GM23338 (cell line): ENCODE measurements around the gene NTNG1. TPM values are rescaled to one million over a fixed set of nuclear protein-coding genes. Genes with fewer than 3 reads are reported as not detected.

Source experiments
- ATAC-seq: fragments of 200-7000 bp; cut with Tn5 transposase; 3 replicates; pipeline ENCODE4 v1.9.1; 2020
- DNase-seq: peaks from one replicate; pipeline ENCODE4 v3.0.0-alpha.2; 2015; ENCODE audit warnings: low spot score
- H2AFZ ChIP-seq: fragments of 200-600 bp; sonication (generic); 2 replicates; pipeline ENCODE4 v1.8.0; 2016; ENCODE audit warnings: antibody characterized with exemption, mild to moderate bottlenecking, moderate library complexity
- H3F3A ChIP-seq: fragments of 200-600 bp; sonication (generic); replicated peaks from 2 replicates; pipeline ENCODE4 v1.8.0; 2017; ENCODE audit warnings: antibody characterized with exemption, mixed run types, low read depth
- H3K27ac ChIP-seq: fragments of 200-600 bp; sonication (generic); 2 replicates; pipeline ENCODE4 v1.6.1; 2016; ENCODE audit warnings: low read depth
- H3K27me3 ChIP-seq: fragments of 200-600 bp; sonication (generic); 2 replicates; pipeline ENCODE4 v1.8.0; 2016; ENCODE audit warnings: mild to moderate bottlenecking, mixed run types, moderate library complexity; ENCODE audit not compliant: insufficient read depth
- H3K36me3 ChIP-seq: fragments of 200-600 bp; sonication (generic); 2 replicates; pipeline ENCODE4 v1.8.0; 2016; ENCODE audit warnings: mild to moderate bottlenecking; ENCODE audit not compliant: insufficient read depth
- H3K4me1 ChIP-seq: fragments of 200-600 bp; sonication (generic); 2 replicates; pipeline ENCODE4 v1.8.0; 2016; ENCODE audit warnings: mild to moderate bottlenecking, moderate library complexity; ENCODE audit not compliant: insufficient read depth
- H3K4me2 ChIP-seq: fragments of 200-600 bp; sonication (generic); 2 replicates; pipeline ENCODE4 v1.7.1; 2017; ENCODE audit warnings: mixed run types
- H3K4me3 ChIP-seq: fragments of 200-600 bp; sonication (generic); 2 replicates; pipeline ENCODE4 v1.6.1; 2016; ENCODE audit warnings: mixed run types
- H3K79me2 ChIP-seq: fragments of 200-600 bp; sonication (generic); replicated peaks from 2 replicates; pipeline ENCODE4 v1.8.0; 2017; ENCODE audit warnings: mild to moderate bottlenecking; ENCODE audit not compliant: insufficient read depth
- H3K9me2 ChIP-seq: fragments of 200-600 bp; sonication (generic); 2 replicates; pipeline ENCODE4 v1.8.0; 2017; ENCODE audit not compliant: insufficient read depth
- H4K20me1 ChIP-seq: fragments of 200-600 bp; sonication (generic); replicated peaks from 2 replicates; pipeline ENCODE4 v1.8.0; 2017; ENCODE audit warnings: mild to moderate bottlenecking; ENCODE audit not compliant: insufficient read depth
- H3K27ac Mint-ChIP-seq: 2 replicates; pipeline ENCODE4 v1.8.0; 2020; ENCODE audit warnings: inconsistent platforms, mild to moderate bottlenecking, moderate library complexity, mixed read lengths
- H3K27me3 Mint-ChIP-seq: 3 replicates; pipeline ENCODE4 v1.8.0; 2022; ENCODE audit warnings: low read depth, mild to moderate bottlenecking, moderate library complexity, mixed read lengths, inconsistent platforms; ENCODE audit not compliant: insufficient read depth, poor library complexity
- H3K36me3 Mint-ChIP-seq: 3 replicates; pipeline ENCODE4 v1.8.0; 2021; ENCODE audit warnings: low read depth, mild to moderate bottlenecking, inconsistent platforms, moderate library complexity, mixed read lengths
- H3K4me1 Mint-ChIP-seq: 3 replicates; pipeline ENCODE4 v1.8.0; 2020; ENCODE audit warnings: mild to moderate bottlenecking, inconsistent platforms, mixed read lengths
- H3K4me3 Mint-ChIP-seq: 3 replicates; pipeline ENCODE4 v1.8.0; 2021; ENCODE audit warnings: moderate library complexity, mild to moderate bottlenecking, inconsistent platforms, mixed read lengths
- H3K9me3 Mint-ChIP-seq: 3 replicates; pipeline ENCODE4 v1.8.0; 2020; ENCODE audit warnings: moderate library complexity, mild to moderate bottlenecking, inconsistent platforms, mixed read lengths
- CREB1 ChIP-seq: fragments of 250-450 bp; sonication (Bioruptor Pico); IDR thresholded peaks from 2 replicates; pipeline ENCODE4 v1.5.0; 2020; ENCODE audit warnings: low read depth, mild to moderate bottlenecking, moderate library complexity
- EZH2 ChIP-seq: fragments of 200-600 bp; sonication (generic); IDR thresholded peaks from one replicate; pipeline ENCODE4 v1.8.0; 2017; ENCODE audit warnings: antibody characterized with exemption, mild to moderate bottlenecking, low read depth; ENCODE audit not compliant: unreplicated experiment
- JUNB ChIP-seq: IDR thresholded peaks from one replicate; pipeline ENCODE4 v1.6.1; 2016; ENCODE audit warnings: antibody characterized with exemption; ENCODE audit not compliant: unreplicated experiment
- NANOG ChIP-seq: IDR thresholded peaks from 2 replicates; pipeline ENCODE4 v1.6.1; 2016; ENCODE audit warnings: antibody characterized with exemption, borderline replicate concordance
- polyA plus RNA-seq: library from polyadenylated mRNA; unstranded; fragments of >200 nt; fragmentation: Nextera tagmentation; extraction: Ambion mirVana; gene quantifications from 2 replicates; pipeline ENCODE4 v1.2.1, GENCODE V29; 2016
- total RNA-seq: library from RNA; depleted of rRNA; stranded (reverse); fragments of >200 nt; shearing (Covaris generic); gene quantifications from 2 replicates; pipeline ENCODE4 v1.2.3, GENCODE V29; 2014
- TF ChIP-seq, protein P1 (sequence below): fragments of 250-450 bp; sonication (Bioruptor Pico); IDR thresholded peaks from 2 replicates; pipeline ENCODE4 v1.5.0; 2020; ENCODE audit warnings: mild to moderate bottlenecking, moderate library complexity
- TF ChIP-seq, protein P2 (sequence below): IDR thresholded peaks from one replicate; pipeline ENCODE4 v1.6.1; 2018; ENCODE audit warnings: antibody characterized with exemption; ENCODE audit not compliant: unreplicated experiment

NTNG1 gene
- total and polyA plus RNA-seq, 2 experiments from 2014 or later = 7.2 to 10.3 TPM

GRCh38 chr1:107276247-107276646, 135.4 kb downstream of the NTNG1 start:
- Histone ChIP-seq H4K20me1 (no peaks in the 10 kb centered on the region), H3K36me3 (no peaks in the 10 kb centered on the region), H3K27me3 (no peaks in the 10 kb centered on the region), H3K4me3 (no peak overlapping the region), H3K4me2 (no peak overlapping the region), H3F3A (no peaks in the 10 kb centered on the region), H3K79me2 (no peaks in the 10 kb centered on the region), H2AFZ (no peak overlapping the region), H3K27ac (no peak overlapping the region), H3K4me1 (no peaks in the 10 kb centered on the region; the same call in 1 of the 2 replicates), H3K9me2 (no peaks in the 10 kb centered on the region)
- TF ChIP-seq CREB1 (CRISPR knock-in tag) (no peak), JUNB (no peak), EZH2 (no peak), NANOG (no peak)
- TF ChIP-seq, protein P1, sequence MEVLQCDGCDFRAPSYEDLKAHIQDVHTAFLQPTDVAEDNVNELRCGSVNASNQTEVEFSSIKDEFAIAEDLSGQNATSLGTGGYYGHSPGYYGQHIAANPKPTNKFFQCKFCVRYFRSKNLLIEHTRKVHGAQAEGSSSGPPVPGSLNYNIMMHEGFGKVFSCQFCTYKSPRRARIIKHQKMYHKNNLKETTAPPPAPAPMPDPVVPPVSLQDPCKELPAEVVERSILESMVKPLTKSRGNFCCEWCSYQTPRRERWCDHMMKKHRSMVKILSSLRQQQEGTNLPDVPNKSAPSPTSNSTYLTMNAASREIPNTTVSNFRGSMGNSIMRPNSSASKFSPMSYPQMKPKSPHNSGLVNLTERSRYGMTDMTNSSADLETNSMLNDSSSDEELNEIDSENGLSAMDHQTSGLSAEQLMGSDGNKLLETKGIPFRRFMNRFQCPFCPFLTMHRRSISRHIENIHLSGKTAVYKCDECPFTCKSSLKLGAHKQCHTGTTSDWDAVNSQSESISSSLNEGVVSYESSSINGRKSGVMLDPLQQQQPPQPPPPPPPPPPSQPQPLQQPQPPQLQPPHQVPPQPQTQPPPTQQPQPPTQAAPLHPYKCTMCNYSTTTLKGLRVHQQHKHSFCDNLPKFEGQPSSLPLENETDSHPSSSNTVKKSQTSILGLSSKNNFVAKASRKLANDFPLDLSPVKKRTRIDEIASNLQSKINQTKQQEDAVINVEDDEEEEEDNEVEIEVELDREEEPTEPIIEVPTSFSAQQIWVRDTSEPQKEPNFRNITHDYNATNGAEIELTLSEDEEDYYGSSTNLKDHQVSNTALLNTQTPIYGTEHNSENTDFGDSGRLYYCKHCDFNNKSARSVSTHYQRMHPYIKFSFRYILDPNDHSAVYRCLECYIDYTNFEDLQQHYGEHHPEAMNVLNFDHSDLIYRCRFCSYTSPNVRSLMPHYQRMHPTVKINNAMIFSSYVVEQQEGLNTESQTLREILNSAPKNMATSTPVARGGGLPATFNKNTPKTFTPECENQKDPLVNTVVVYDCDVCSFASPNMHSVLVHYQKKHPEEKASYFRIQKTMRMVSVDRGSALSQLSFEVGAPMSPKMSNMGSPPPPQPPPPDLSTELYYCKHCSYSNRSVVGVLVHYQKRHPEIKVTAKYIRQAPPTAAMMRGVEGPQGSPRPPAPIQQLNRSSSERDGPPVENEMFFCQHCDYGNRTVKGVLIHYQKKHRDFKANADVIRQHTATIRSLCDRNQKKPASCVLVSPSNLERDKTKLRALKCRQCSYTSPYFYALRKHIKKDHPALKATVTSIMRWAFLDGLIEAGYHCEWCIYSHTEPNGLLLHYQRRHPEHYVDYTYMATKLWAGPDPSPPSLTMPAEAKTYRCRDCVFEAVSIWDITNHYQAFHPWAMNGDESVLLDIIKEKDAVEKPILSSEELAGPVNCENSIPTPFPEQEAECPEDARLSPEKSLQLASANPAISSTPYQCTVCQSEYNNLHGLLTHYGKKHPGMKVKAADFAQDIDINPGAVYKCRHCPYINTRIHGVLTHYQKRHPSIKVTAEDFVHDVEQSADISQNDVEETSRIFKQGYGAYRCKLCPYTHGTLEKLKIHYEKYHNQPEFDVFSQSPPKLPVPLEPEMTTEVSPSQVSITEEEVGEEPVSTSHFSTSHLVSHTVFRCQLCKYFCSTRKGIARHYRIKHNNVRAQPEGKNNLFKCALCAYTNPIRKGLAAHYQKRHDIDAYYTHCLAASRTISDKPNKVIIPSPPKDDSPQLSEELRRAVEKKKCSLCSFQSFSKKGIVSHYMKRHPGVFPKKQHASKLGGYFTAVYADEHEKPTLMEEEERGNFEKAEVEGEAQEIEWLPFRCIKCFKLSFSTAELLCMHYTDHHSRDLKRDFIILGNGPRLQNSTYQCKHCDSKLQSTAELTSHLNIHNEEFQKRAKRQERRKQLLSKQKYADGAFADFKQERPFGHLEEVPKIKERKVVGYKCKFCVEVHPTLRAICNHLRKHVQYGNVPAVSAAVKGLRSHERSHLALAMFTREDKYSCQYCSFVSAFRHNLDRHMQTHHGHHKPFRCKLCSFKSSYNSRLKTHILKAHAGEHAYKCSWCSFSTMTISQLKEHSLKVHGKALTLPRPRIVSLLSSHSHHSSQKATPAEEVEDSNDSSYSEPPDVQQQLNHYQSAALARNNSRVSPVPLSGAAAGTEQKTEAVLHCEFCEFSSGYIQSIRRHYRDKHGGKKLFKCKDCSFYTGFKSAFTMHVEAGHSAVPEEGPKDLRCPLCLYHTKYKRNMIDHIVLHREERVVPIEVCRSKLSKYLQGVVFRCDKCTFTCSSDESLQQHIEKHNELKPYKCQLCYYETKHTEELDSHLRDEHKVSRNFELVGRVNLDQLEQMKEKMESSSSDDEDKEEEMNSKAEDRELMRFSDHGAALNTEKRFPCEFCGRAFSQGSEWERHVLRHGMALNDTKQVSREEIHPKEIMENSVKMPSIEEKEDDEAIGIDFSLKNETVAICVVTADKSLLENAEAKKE (CRISPR knock-in tag) = no peak
- TF ChIP-seq, protein P2, sequence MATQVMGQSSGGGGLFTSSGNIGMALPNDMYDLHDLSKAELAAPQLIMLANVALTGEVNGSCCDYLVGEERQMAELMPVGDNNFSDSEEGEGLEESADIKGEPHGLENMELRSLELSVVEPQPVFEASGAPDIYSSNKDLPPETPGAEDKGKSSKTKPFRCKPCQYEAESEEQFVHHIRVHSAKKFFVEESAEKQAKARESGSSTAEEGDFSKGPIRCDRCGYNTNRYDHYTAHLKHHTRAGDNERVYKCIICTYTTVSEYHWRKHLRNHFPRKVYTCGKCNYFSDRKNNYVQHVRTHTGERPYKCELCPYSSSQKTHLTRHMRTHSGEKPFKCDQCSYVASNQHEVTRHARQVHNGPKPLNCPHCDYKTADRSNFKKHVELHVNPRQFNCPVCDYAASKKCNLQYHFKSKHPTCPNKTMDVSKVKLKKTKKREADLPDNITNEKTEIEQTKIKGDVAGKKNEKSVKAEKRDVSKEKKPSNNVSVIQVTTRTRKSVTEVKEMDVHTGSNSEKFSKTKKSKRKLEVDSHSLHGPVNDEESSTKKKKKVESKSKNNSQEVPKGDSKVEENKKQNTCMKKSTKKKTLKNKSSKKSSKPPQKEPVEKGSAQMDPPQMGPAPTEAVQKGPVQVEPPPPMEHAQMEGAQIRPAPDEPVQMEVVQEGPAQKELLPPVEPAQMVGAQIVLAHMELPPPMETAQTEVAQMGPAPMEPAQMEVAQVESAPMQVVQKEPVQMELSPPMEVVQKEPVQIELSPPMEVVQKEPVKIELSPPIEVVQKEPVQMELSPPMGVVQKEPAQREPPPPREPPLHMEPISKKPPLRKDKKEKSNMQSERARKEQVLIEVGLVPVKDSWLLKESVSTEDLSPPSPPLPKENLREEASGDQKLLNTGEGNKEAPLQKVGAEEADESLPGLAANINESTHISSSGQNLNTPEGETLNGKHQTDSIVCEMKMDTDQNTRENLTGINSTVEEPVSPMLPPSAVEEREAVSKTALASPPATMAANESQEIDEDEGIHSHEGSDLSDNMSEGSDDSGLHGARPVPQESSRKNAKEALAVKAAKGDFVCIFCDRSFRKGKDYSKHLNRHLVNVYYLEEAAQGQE = no peak
- Mint-ChIP-seq H3K36me3 (no peaks in the 10 kb centered on the region), H3K27me3 (peaks cover 2% of the 10 kb centered on the region), H3K9me3 (no peaks in the 10 kb centered on the region), H3K4me3 (no peak overlapping the region), H3K27ac (no peak overlapping the region), H3K4me1 (peaks cover 9% of the 10 kb centered on the region; the same call in 2 of the 3 replicates)
- peak; percentile 77 for ATAC-seq
- peak; percentile 63 for DNase-seq
